Karpas-422 (cell line): Measurements from ENCODE around the gene F11. TPM values are rescaled to one million over a fixed set of nuclear protein-coding genes. Genes with fewer than 3 reads are reported as not detected.
A peak's percentile ranks its signal among the peaks of the same experiment; 100 is the strongest.
"Not testable (repeated sequence)": the region's sequence is repeated elsewhere in the genome, so short reads cannot be mapped to it uniquely, and the experiment has no call there.

ENCODE experiments used
- DNase-seq: peaks from one replicate; pipeline ENCODE4 v3.0.0-alpha.2; 2015
- H2AFZ ChIP-seq: fragments of 200-600 bp; sonication (generic); 2 replicates; pipeline ENCODE4 v1.6.1; 2014; ENCODE audit warnings: antibody characterized with exemption, low read length, mixed read lengths
- H3K27ac ChIP-seq: fragments of 200-600 bp; sonication (generic); 2 replicates; pipeline ENCODE4 v1.5.1; 2014; ENCODE audit warnings: mild to moderate bottlenecking, low read length, moderate library complexity
- H3K27me3 ChIP-seq: fragments of 200-600 bp; sonication (generic); 2 replicates; pipeline ENCODE4 v1.6.1; 2014; ENCODE audit warnings: low read length, mixed read lengths
- H3K36me3 ChIP-seq: fragments of 200-600 bp; sonication (generic); 2 replicates; pipeline ENCODE4 v1.6.1; 2014; ENCODE audit warnings: low read length, mixed read lengths; ENCODE audit not compliant: insufficient read depth
- H3K4me1 ChIP-seq: fragments of 200-600 bp; sonication (generic); 2 replicates; pipeline ENCODE4 v1.6.1; 2014; ENCODE audit warnings: mild to moderate bottlenecking, low read length, mixed read lengths
- H3K4me2 ChIP-seq: fragments of 200-600 bp; sonication (generic); 2 replicates; pipeline ENCODE4 v1.6.1; 2014; ENCODE audit warnings: low read length, low read depth, mild to moderate bottlenecking; ENCODE audit not compliant: poor library complexity, severe bottlenecking
- H3K4me3 ChIP-seq: fragments of 200-600 bp; sonication (generic); 2 replicates; pipeline ENCODE4 v1.5.1; 2014; ENCODE audit warnings: mild to moderate bottlenecking, antibody characterized with exemption, low read length, mixed read lengths
- H3K79me2 ChIP-seq: fragments of 200-600 bp; sonication (generic); 2 replicates; pipeline ENCODE4 v1.6.1; 2014; ENCODE audit warnings: mild to moderate bottlenecking, low read length, mixed read lengths
- H3K9ac ChIP-seq: fragments of 200-600 bp; sonication (generic); 2 replicates; pipeline ENCODE4 v1.6.0; 2014; ENCODE audit warnings: low read length
- H3K9me2 ChIP-seq: fragments of 200-600 bp; sonication (generic), shearing (Covaris generic); replicated peaks from 2 replicates; pipeline ENCODE4 v1.6.0; 2014; ENCODE audit warnings: mild to moderate bottlenecking, low read length, moderate library complexity; ENCODE audit not compliant: insufficient read depth
- H3K9me3 ChIP-seq: fragments of 300-700, 200-600 bp; sonication (generic); 2 replicates; pipeline ENCODE4 v1.6.1; 2014; ENCODE audit warnings: low read length, mixed read lengths
- H4K20me1 ChIP-seq: fragments of 200-600 bp; sonication (generic); 2 replicates; pipeline ENCODE4 v1.6.1; 2014; ENCODE audit warnings: mild to moderate bottlenecking, antibody characterized with exemption, low read length, low read depth; ENCODE audit not compliant: insufficient read depth
- total RNA-seq: library from RNA; depleted of rRNA; stranded (reverse); fragments of >200 nt; shearing (Covaris generic); gene quantifications from 2 replicates; pipeline ENCODE4 v1.2.3, GENCODE V29; 2014; ENCODE audit warnings: low replicate concordance

Gene F11
- total RNA-seq, 1 experiment from 2014 or later, result 0.34 TPM

- DNase-seq, result no peak
- Histone ChIP-seq H3K9ac (no peak overlapping the region), H3K4me2 (no peak overlapping the region)
Observed at GRCh38 chr4:186260117-186260503, 5.9 kb upstream of the F11 start.

GRCh38 chr4:186260504-186261448 is 5.2 kb upstream of the F11 start:
- H3K4me2 ChIP-seq, result no peak overlapping the region

More at GRCh38 chr4:186260117-186260503, 5.9 kb upstream of the F11 start:
- Histone ChIP-seq H3K27me3 (no peaks in the 10 kb centered on the region), H4K20me1 (no peaks in the 10 kb centered on the region), H2AFZ (no peak overlapping the region), H3K79me2 (no peaks in the 10 kb centered on the region), H3K36me3 (no peaks in the 10 kb centered on the region), H3K9me3 (no peaks in the 10 kb centered on the region), H3K4me1 (peaks cover 10% of the 10 kb centered on the region), H3K4me3 (no peak overlapping the region), H3K9me2 (no peaks in the 10 kb centered on the region), H3K27ac (no peak overlapping the region)

GRCh38 chr4:186264660-186265059 is 1.3 kb upstream of the F11 start:
- peak overlapping the region; percentile 34 for H3K4me2 ChIP-seq
- 0 out of 2 replicates have a peak overlapping the region, but pooled peaks have one; percentile 68 for H2AFZ ChIP-seq

More at GRCh38 chr4:186260504-186261448, 5.2 kb upstream of the F11 start:
- H3K4me3 ChIP-seq, result no peak overlapping the region
- H3K79me2 ChIP-seq, result no peaks in the 10 kb centered on the region
- peaks cover 10% of the 10 kb centered on the region for H3K4me1 ChIP-seq
- H3K27ac ChIP-seq, result no peak overlapping the region
- no peaks in the 10 kb centered on the region for H3K27me3 ChIP-seq
- H2AFZ ChIP-seq, result no peak overlapping the region
- no peaks in the 10 kb centered on the region for H3K9me2 ChIP-seq
- H3K36me3 ChIP-seq, result no peaks in the 10 kb centered on the region
- no peaks in the 10 kb centered on the region for H4K20me1 ChIP-seq
- H3K9ac ChIP-seq, result no peak overlapping the region
- no peaks in the 10 kb centered on the region for H3K9me3 ChIP-seq
- no peak for DNase-seq

GRCh38 chr4:186265250-186265649 is 739 bp upstream of the F11 start:
- H3K27me3 ChIP-seq, DNase-seq, H3K4me2 ChIP-seq, H4K20me1 ChIP-seq, H3K9me2 ChIP-seq, H3K4me3 ChIP-seq, H3K27ac ChIP-seq, H2AFZ ChIP-seq, H3K79me2 ChIP-seq, H3K36me3 ChIP-seq, H3K9ac ChIP-seq, H3K4me1 ChIP-seq, H3K9me3 ChIP-seq: not testable (repeated sequence)

More at GRCh38 chr4:186264660-186265059, 1.3 kb upstream of the F11 start:
- H3K9me3 ChIP-seq, result no peaks in the 10 kb centered on the region
- no peaks in the 10 kb centered on the region for H3K27me3 ChIP-seq
- H3K9me2 ChIP-seq, result no peaks in the 10 kb centered on the region
- H3K4me1 ChIP-seq, result peaks cover 10% of the 10 kb centered on the region
- no peak overlapping the region for H3K9ac ChIP-seq
- no peaks in the 10 kb centered on the region for H4K20me1 ChIP-seq
- H3K4me3 ChIP-seq, result no peak overlapping the region
- peak; percentile 68 for DNase-seq
- no peak overlapping the region for H3K27ac ChIP-seq
- no peaks in the 10 kb centered on the region for H3K79me2 ChIP-seq
- H3K36me3 ChIP-seq, result no peaks in the 10 kb centered on the region

- Histone ChIP-seq H3K9me3 (no peaks in the 10 kb centered on the region), H3K4me1 (peaks cover 10% of the 10 kb centered on the region), H3K27ac (no peak overlapping the region), H3K4me3 (no peak overlapping the region), H3K27me3 (no peaks in the 10 kb centered on the region), H4K20me1 (no peaks in the 10 kb centered on the region), H3K9ac (no peak overlapping the region), H3K79me2 (no peaks in the 10 kb centered on the region), H3K9me2 (no peaks in the 10 kb centered on the region), H3K36me3 (no peaks in the 10 kb centered on the region), H3K4me2 (no peak overlapping the region), H2AFZ (no peak overlapping the region)
- DNase-seq, result no peak
Observed at GRCh38 chr4:186266729-186267456, 904 bp downstream of the F11 start.

- no peak overlapping the region for H2AFZ ChIP-seq
- H3K27me3 ChIP-seq, result no peaks in the 10 kb centered on the region
- no peak overlapping the region for H3K4me3 ChIP-seq
Observed at GRCh38 chr4:186271081-186271678, 5.2 kb downstream of the F11 start.

GRCh38 chr4:186272699-186273391 is 6.9 kb downstream of the F11 start:
- H4K20me1 ChIP-seq, result no peaks in the 10 kb centered on the region
- no peaks in the 10 kb centered on the region for H3K79me2 ChIP-seq
- H3K36me3 ChIP-seq, result no peaks in the 10 kb centered on the region
- no peaks in the 10 kb centered on the region for H3K27me3 ChIP-seq
- H3K4me2 ChIP-seq, result no peak overlapping the region
- H3K9me2 ChIP-seq, result no peaks in the 10 kb centered on the region
- H3K4me1 ChIP-seq, result no peaks in the 10 kb centered on the region
- no peak for DNase-seq
- H2AFZ ChIP-seq, result no peak overlapping the region
- H3K4me3 ChIP-seq, result no peak overlapping the region
- H3K9ac ChIP-seq, result no peak overlapping the region
- H3K9me3 ChIP-seq, result no peaks in the 10 kb centered on the region
- no peak overlapping the region for H3K27ac ChIP-seq

More at GRCh38 chr4:186271081-186271678, 5.2 kb downstream of the F11 start:
- no peaks in the 10 kb centered on the region for H3K79me2 ChIP-seq
- no peaks in the 10 kb centered on the region for H3K36me3 ChIP-seq
- no peak overlapping the region for H3K9ac ChIP-seq
- no peak for DNase-seq
- no peak overlapping the region for H3K4me2 ChIP-seq
- no peaks in the 10 kb centered on the region for H3K9me3 ChIP-seq
- H4K20me1 ChIP-seq, result no peaks in the 10 kb centered on the region
- no peaks in the 10 kb centered on the region for H3K9me2 ChIP-seq
- no peak overlapping the region for H3K27ac ChIP-seq
- no peaks in the 10 kb centered on the region for H3K4me1 ChIP-seq
